Pancreas (tissue), 10 donors: ENCODE data around the gene GPR3. TPM values are rescaled to one million over a fixed set of nuclear protein-coding genes. Genes with fewer than 3 reads are reported as not detected.

Experiments used
- ATAC-seq, 4 donors: fragments of 200-7000 bp; cut with Tn5 transposase; one replicate each; pipeline versions ENCODE4 v1.8.0 to v1.9.1; 2020; ENCODE audit warnings: mild to moderate bottlenecking in 4 of 4, moderate library complexity in 4 of 4
- DNase-seq, 6 donors: peaks; one replicate each; pipeline ENCODE4 v3.0.0-alpha.2; 2020
- FAIRE-seq: peaks from 2 replicates; lab custom pipeline; 2012; peaks lifted over from hg19 to GRCh38; lab: Jason Lieb, UNC
- H3K27ac ChIP-seq, 4 donors: fragments of 200-600 bp; sonication (generic); 1 replicate in 3 of 4; 2 replicates in 1 of 4; pipeline versions ENCODE4 v1.5.0 to v1.8.0; 2020
- H3K27me3 ChIP-seq, 4 donors: fragments of 200-600 bp; one replicate each; pipeline ENCODE4 v1.8.0; 2021
- H3K36me3 ChIP-seq, 3 donors: fragments of 200-600 bp; sonication (generic) in 1 of 3; one replicate each; pipeline versions ENCODE4 v1.5.0 to v1.8.0; 2020 to 2021
- H3K4me1 ChIP-seq, 3 donors: fragments of 200-600 bp; one replicate each; pipeline ENCODE4 v1.8.0; 2021
- H3K4me3 ChIP-seq, 4 donors: fragments of 200-600 bp; sonication (generic) in 2 of 4; one replicate each; pipeline versions ENCODE4 v1.5.0 to v1.8.0; 2020 to 2021
- H3K9me3 ChIP-seq, 4 donors: fragments of 200-600 bp; one replicate each; pipeline ENCODE4 v1.8.0; 2021
- WGBS, 2 donors: extraction: QIAGEN DNeasy Blood & Tissue Kit; methylation state at CpG; one replicate each; pipeline ENCODE4 v1.1.7; 2013; 5-methylcytosine and 5-hydroxymethylcytosine counted together
- intact Hi-C, 3 donors: fragments of 100-400 bp; cut with DNase I; formaldehyde crosslinking; loops; one replicate each; pipeline versions ENCODE4 v1.11.1 to v1.14.2; 2022
- polyA plus RNA-seq, 2 donors: library from polyadenylated mRNA; stranded (reverse); fragments of 200-250 nt; gene quantifications; one replicate each; pipeline ENCODE4 v1.2.3, GENCODE V29; 2013
- total RNA-seq, 6 donors: library from RNA; stranded (reverse); fragmentation: NEBNext Ultra II Directional in 4 of 6; extraction: Animal tissue kit (Norgen Biotek cat#: 25700) in 4 of 6; gene quantifications; one replicate each; pipeline versions ENCODE4 v1.2.1 to v1.2.4, GENCODE V29; 2021 to 2023
- TF ChIP-seq, protein P1 (sequence below), 4 donors: fragments of 200-600 bp; sonication (generic) in 3 of 4; IDR thresholded peaks; one replicate each; pipeline versions ENCODE4 v1.5.0 to v1.8.0; 2021; ENCODE audit warnings: antibody characterized with exemption in 4 of 4
- donor health status: healthy with polysubstance abuse.
- donor health status: DM: no; HTN: no; CAD: no; lungs with moderate emphysema.
- donor health status: DM: no; HTN: no; CAD: no.
- donor health status: control.
- donor health status: control.
- donor health status: Bipolar disorder and iron deficiency.
- donor health status: DM: yes; HTN: yes; CAD: no.
- donor health status: DM: no; HTN: no; CAD: no.
- donor health status: DM: no; HTN: no; CAD: no.
- donor health status: DM: yes; HTN: yes; CAD: no.

GPR3 gene
- total and polyA plus RNA-seq, 8 donors = 0.09 to 0.52 (median 0.28) TPM; not detected in 3

- H3K9me3 ChIP-seq = no peaks in the 10 kb centered on the region
- ATAC-seq (no peak), DNase-seq (no peak), FAIRE-seq (no peak)
- intact Hi-C loops = no loop called here
- TF ChIP-seq, protein P1, sequence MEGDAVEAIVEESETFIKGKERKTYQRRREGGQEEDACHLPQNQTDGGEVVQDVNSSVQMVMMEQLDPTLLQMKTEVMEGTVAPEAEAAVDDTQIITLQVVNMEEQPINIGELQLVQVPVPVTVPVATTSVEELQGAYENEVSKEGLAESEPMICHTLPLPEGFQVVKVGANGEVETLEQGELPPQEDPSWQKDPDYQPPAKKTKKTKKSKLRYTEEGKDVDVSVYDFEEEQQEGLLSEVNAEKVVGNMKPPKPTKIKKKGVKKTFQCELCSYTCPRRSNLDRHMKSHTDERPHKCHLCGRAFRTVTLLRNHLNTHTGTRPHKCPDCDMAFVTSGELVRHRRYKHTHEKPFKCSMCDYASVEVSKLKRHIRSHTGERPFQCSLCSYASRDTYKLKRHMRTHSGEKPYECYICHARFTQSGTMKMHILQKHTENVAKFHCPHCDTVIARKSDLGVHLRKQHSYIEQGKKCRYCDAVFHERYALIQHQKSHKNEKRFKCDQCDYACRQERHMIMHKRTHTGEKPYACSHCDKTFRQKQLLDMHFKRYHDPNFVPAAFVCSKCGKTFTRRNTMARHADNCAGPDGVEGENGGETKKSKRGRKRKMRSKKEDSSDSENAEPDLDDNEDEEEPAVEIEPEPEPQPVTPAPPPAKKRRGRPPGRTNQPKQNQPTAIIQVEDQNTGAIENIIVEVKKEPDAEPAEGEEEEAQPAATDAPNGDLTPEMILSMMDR (IDR thresholded peaks at IDR 0.05) = no peak
- WGBS, 2 donors = 91% methylated on average over 8 of the region's 8 CpGs
- no peak overlapping the region for H3K4me3 ChIP-seq
- no peak overlapping the region for H3K27ac ChIP-seq
- peaks cover 0 to 7% (median 3%) of the 10 kb centered on the region in 3 donors for H3K4me1 ChIP-seq
- no peaks in the 10 kb centered on the region for H3K36me3 ChIP-seq
- no peaks in the 10 kb centered on the region for H3K27me3 ChIP-seq
These were observed 46.1 kb upstream of the GPR3 start for GRCh38 chr1:27346357-27346756.

DNA sequence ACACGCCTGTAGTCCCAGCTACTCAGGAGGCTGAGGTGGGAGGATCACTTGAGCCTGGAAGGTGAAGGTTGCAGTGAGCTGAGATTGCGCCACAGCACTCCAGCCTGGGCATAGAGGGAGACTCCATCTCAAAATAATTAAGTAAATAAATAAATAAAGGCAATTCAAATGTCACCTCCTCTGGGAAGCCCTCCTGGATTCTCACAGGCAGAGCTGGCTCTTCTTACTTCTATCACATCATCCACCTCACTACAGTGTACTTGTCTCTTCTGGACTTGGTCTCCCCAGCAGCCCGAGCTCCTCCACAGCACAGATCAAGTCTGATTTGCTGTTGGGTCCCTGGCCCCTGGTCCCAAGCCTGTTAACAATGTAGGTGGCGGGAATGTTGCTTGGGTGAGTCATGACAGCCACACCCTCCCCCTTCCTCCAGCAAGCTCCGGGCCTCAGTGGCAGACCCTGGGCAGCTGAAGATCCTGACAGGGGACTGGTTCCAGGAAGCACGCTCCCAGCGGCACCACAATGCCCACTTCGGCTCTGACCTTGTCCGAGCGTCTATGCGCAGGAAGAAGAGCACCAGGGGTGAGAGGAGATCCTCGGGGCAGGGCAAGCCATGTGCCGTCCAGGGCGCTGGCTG, 45.3 kb upstream of the GPR3 start:
- TF ChIP-seq, protein P1 (IDR thresholded peaks at IDR 0.05) = no peak
- H3K9me3 ChIP-seq = no peaks in the 10 kb centered on the region
- intact Hi-C loops = no loop called here

DNA sequence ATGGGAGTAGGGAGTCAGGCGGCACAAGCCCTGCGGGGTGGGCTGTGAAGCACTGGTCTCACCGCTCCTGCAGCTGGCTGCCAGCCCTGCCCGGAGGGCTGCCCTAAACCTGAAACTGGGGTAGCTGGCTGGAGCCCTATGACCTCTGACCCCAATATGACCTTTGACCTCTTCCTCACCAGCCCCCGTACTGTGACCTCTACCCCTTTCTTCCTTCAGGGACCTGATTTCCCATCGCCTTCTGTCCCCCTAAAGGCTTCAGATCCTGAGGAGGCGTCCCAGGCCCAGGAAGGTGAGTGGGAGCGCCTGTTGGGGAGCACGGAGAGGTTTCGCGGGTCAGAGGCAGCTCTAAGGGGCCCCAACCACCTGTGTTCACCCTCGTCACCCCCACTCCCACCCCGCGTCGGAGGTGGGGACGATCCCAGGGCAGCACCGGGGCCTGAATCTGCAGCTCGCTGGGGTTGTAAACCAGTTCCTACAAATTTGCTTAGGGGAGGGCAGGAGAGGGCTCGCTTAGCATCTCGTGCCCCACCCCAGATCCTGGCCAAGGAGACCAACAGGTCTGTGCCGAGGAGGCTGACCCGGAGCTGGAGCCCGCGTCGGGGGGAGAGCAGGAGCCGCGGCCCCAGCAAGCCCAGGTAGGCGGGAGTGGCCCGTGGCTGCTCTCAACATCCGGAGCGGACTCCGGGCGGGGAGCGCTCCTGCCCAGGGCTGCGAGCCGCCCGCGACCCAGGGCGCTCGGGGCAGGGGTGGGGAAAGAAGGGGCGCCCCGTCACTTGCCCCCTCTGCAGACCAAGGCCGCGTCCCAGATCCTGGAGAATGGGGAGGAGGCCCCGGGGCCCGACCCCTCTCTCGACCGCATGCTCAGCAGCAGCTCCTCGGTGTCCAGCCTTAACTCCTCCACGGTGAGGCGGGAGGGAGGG, 43.3 kb upstream of the GPR3 start:
- intact Hi-C loops = no loop called here
- no peaks in the 10 kb centered on the region for H3K36me3 ChIP-seq
- ATAC-seq = peak; percentile 74 to 94 (median 86)
- no peaks in the 10 kb centered on the region for H3K9me3 ChIP-seq
- TF ChIP-seq, protein P1 (IDR thresholded peaks at IDR 0.05) = no peak
- H3K4me3 ChIP-seq = peak overlapping the region; percentile 18 to 51 (median 33)
- peak in 5 of 6 donors; percentile 67 to 80 (median 74) for DNase-seq
- H3K27ac ChIP-seq = peak overlapping the region in 1 of 4 donors; percentile 46
- peaks cover 0 to 3% (median 0%) of the 10 kb centered on the region in 3 donors for H3K4me1 ChIP-seq
- H3K27me3 ChIP-seq = no peaks in the 10 kb centered on the region
- 28 to 35% methylated on average over 28 to 51 of the region's 51 CpGs for WGBS, 2 donors
- FAIRE-seq = no peak

More for the DNA sequence above, 45.3 kb upstream of the GPR3 start:
- no peak for DNase-seq
- no peak for FAIRE-seq
- WGBS, 2 donors = 86 to 90% methylated on average over 14 of the region's 14 CpGs
- ATAC-seq = no peak
- Histone ChIP-seq H3K4me3 (no peak overlapping the region), H3K27ac (no peak overlapping the region), H3K36me3 (no peaks in the 10 kb centered on the region), H3K27me3 (no peaks in the 10 kb centered on the region), H3K4me1 (peaks cover 0 to 3% (median 0%) of the 10 kb centered on the region in 3 donors)

GRCh38 chr1:27349784-27350662, 42.4 kb upstream of the GPR3 start:
- WGBS, 2 donors = 44 to 57% methylated on average over 62 to 84 of the region's 84 CpGs
- Histone ChIP-seq H3K27me3 (no peaks in the 10 kb centered on the region), H3K4me3 (peak overlapping the region; percentile 18 to 51 (median 33)), H3K27ac (no peak overlapping the region), H3K36me3 (no peaks in the 10 kb centered on the region), H3K4me1 (peaks cover 0 to 3% (median 0%) of the 10 kb centered on the region in 3 donors), H3K9me3 (no peaks in the 10 kb centered on the region)
- DNase-seq (peak in 4 of 6 donors; percentile 54 to 79 (median 60)), FAIRE-seq (no peak), ATAC-seq (peak; percentile 68 to 85 (median 80))
- TF ChIP-seq, protein P1 (IDR thresholded peaks at IDR 0.05) = no peak
- intact Hi-C loops = no loop called here
